Thyroid gland (tissue), 4 donors: ENCODE measurements around the gene CLK3.

Source experiments
- POLR2A ChIP-seq, 2 donors: fragments of 450-650 bp; IDR thresholded peaks; one replicate each; pipeline ENCODE4 v1.6.1; 2017; ENCODE audit warnings: antibody characterized with exemption in 2 of 2, mild to moderate bottlenecking in 2 of 2, moderate library complexity in 1 of 2
- TF ChIP-seq, protein P1 (sequence below), 6 experiments: fragments of 200-600 bp in 3 of 6; fragments of 450-650 bp in 3 of 6; sonication (generic) in 3 of 6; IDR thresholded peaks; one replicate each; pipeline ENCODE4 v1.5.1; 2016 to 2019; ENCODE audit warnings: antibody characterized with exemption in 6 of 6, mild to moderate bottlenecking in 2 of 6, inconsistent platforms in 1 of 6, moderate library complexity in 1 of 6

GRCh38 chr15:74628199-74628598 is 12.6 kb downstream of the CLK3 start:
- TF ChIP-seq, protein P1, sequence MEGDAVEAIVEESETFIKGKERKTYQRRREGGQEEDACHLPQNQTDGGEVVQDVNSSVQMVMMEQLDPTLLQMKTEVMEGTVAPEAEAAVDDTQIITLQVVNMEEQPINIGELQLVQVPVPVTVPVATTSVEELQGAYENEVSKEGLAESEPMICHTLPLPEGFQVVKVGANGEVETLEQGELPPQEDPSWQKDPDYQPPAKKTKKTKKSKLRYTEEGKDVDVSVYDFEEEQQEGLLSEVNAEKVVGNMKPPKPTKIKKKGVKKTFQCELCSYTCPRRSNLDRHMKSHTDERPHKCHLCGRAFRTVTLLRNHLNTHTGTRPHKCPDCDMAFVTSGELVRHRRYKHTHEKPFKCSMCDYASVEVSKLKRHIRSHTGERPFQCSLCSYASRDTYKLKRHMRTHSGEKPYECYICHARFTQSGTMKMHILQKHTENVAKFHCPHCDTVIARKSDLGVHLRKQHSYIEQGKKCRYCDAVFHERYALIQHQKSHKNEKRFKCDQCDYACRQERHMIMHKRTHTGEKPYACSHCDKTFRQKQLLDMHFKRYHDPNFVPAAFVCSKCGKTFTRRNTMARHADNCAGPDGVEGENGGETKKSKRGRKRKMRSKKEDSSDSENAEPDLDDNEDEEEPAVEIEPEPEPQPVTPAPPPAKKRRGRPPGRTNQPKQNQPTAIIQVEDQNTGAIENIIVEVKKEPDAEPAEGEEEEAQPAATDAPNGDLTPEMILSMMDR (IDR thresholded peaks at IDR 0.05) = no peak
- TF ChIP-seq POLR2A (IDR thresholded peaks at IDR 0.05) = no peak
